ENCODE data around the gene PAX3. TPM values are rescaled to one million over a fixed set of nuclear protein-coding genes. Genes with fewer than 3 reads are reported as not detected.

PAX3 gene
- total RNA-seq, 1 donor from 2014 or later, result 0.25 TPM

- H3K27me3 Mint-ChIP-seq (ENCODE audit: low read depth), result peaks cover 99% of the 10 kb centered on the region
- no peak overlapping the region for H3K27ac Mint-ChIP-seq
- DNase-seq (ENCODE audit: low spot score in 2 of 2, unreplicated experiment in 2 of 2), result no peak
- peak overlapping the region; percentile 50 for H3K4me3 Mint-ChIP-seq
- no peaks in the 10 kb centered on the region for H3K9me3 Mint-ChIP-seq
- H3K36me3 Mint-ChIP-seq, result no peaks in the 10 kb centered on the region
- peaks cover 10% of the 10 kb centered on the region for H3K4me1 Mint-ChIP-seq
- no peak for TF ChIP-seq CTCF (IDR thresholded peaks at IDR 0.05; ENCODE audit: unreplicated experiment)
Observed at GRCh38 chr2:222290736-222291484, 7.9 kb downstream of the PAX3 start.

GRCh38 chr2:222290401-222290735, 8.4 kb downstream of the PAX3 start:
- no peak overlapping the region for H3K27ac Mint-ChIP-seq
- no peaks in the 10 kb centered on the region for H3K36me3 Mint-ChIP-seq
- DNase-seq (ENCODE audit: low spot score in 2 of 2, unreplicated experiment in 2 of 2), result no peak
- TF ChIP-seq CTCF (IDR thresholded peaks at IDR 0.05; ENCODE audit: unreplicated experiment), result no peak
- H3K4me1 Mint-ChIP-seq, result peaks cover 10% of the 10 kb centered on the region
- H3K27me3 Mint-ChIP-seq (ENCODE audit: low read depth), result peaks cover 99% of the 10 kb centered on the region
- H3K9me3 Mint-ChIP-seq, result no peaks in the 10 kb centered on the region
- peak overlapping the region; percentile 50 for H3K4me3 Mint-ChIP-seq

- H3K27ac Mint-ChIP-seq, result no peak overlapping the region
- no peak for TF ChIP-seq CTCF (IDR thresholded peaks at IDR 0.05; ENCODE audit: unreplicated experiment)
- H3K4me3 Mint-ChIP-seq, result no peak overlapping the region
Observed at GRCh38 chr2:222289278-222290160, 9.3 kb downstream of the PAX3 start.

DNA sequence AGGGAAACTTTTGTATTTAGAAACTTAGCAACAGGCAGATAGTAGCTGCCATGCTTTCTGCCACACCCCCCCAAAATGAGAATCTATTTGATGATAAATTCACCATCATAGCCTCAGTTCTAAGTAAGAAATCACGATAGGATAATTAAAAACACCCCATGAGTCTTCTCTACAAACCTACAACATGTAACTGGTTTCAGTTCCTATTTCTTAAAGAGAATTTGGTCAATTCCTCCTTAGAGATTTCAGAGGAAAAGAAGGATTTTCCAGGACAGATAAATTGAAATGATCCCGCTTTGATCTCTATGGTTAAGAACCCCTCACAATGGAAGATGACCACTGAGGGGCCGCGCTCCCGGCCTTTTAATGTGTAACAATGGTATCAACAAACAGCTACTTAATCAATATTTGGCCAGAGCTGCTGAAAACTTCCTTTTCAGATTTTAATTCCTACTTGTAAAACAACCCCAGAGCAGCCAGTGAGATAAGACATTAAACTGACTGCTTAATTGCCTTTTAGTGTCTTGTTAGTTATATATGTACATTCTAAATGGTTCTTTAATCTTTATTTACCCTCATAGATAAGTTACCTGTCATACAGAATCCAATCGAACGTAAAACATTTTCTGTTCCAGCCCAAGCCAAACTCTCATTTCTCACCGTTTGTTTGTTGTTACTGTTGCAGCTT, 10.1 kb downstream of the PAX3 start:
- no peaks in the 10 kb centered on the region for H3K36me3 Mint-ChIP-seq
- no peak for DNase-seq (ENCODE audit: low spot score in 2 of 2, unreplicated experiment in 2 of 2)
- H3K4me3 Mint-ChIP-seq, result no peak overlapping the region
- no peaks in the 10 kb centered on the region for H3K9me3 Mint-ChIP-seq
- H3K27ac Mint-ChIP-seq, result no peak overlapping the region
- TF ChIP-seq CTCF (IDR thresholded peaks at IDR 0.05; ENCODE audit: unreplicated experiment), result no peak
- H3K4me1 Mint-ChIP-seq, result peaks cover 8% of the 10 kb centered on the region
- H3K27me3 Mint-ChIP-seq (ENCODE audit: low read depth), result peaks cover 99% of the 10 kb centered on the region

More at GRCh38 chr2:222289278-222290160, 9.3 kb downstream of the PAX3 start:
- H3K27me3 Mint-ChIP-seq (ENCODE audit: low read depth), result peaks cover 99% of the 10 kb centered on the region
- no peaks in the 10 kb centered on the region for H3K36me3 Mint-ChIP-seq
- H3K4me1 Mint-ChIP-seq, result peaks cover 5% of the 10 kb centered on the region
- DNase-seq (ENCODE audit: low spot score in 2 of 2, unreplicated experiment in 2 of 2), result no peak
- no peaks in the 10 kb centered on the region for H3K9me3 Mint-ChIP-seq

DNA sequence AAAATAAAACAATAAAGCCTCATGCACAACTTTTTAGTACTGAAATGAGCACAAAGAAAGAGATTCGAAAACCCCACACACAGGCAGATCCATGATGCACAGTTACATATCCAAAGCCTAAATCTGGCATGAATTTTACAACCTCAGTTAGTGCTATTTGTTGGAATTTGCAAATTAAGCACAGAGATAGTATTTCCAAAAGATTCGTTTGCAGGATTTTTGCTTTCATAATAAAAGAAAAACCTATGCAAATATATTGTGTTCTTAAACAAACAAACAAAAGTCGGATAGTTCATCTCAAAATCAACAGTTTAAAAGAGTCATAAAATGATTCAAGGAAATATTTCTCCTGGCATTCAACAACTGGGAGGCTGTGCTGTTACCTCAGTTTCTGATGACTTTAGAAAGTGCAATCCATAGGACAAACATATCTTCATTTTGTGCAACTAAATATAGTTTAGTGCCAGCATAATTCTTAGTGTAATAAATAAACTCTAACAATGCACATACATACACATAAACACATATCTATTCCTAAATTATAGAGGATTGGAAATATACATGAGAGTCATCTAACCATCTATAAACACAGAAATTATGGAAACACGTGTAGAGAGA, 10.8 kb downstream of the PAX3 start:
- Mint-ChIP-seq H3K4me1 (peaks cover 10% of the 10 kb centered on the region), H3K4me3 (no peak overlapping the region), H3K9me3 (no peaks in the 10 kb centered on the region), H3K27me3 (ENCODE audit: low read depth) (peaks cover 99% of the 10 kb centered on the region), H3K27ac (no peak overlapping the region), H3K36me3 (no peaks in the 10 kb centered on the region)
- no peak for TF ChIP-seq CTCF (IDR thresholded peaks at IDR 0.05; ENCODE audit: unreplicated experiment)
- no peak for DNase-seq (ENCODE audit: low spot score in 2 of 2, unreplicated experiment in 2 of 2)

Data from mesothelial cell of epicardium (in vitro differentiated cells).